ENCODE measurements around the gene MSGN1. TPM values are rescaled to one million over a fixed set of nuclear protein-coding genes. Genes with fewer than 3 reads are reported as not detected.
"Not testable (repeated sequence)": the region's sequence is repeated elsewhere in the genome, so short reads cannot be mapped to it uniquely, and the experiment has no call there.

MSGN1 gene
- total RNA-seq, 1 donor from 2014 or later = not detected

GRCh38 chr2:17822445-17823117 is 6.3 kb downstream of the MSGN1 start:
- H3K4me3 ChIP-seq (ENCODE audit: insufficient read depth, low read depth, low read length) = no peak overlapping the region
- H2AFZ ChIP-seq (ENCODE audit: low read depth, low read length) = no peak overlapping the region
- no peak overlapping the region for H3K4me3 Mint-ChIP-seq (ENCODE audit: unreplicated experiment)
- H3K27ac ChIP-seq (ENCODE audit: low read depth, low read length) = no peak overlapping the region
- TF ChIP-seq EZH2 (IDR thresholded peaks at IDR 0.05; ENCODE audit: insufficient read depth, low read length) = no peak
- TF ChIP-seq, protein P1, sequence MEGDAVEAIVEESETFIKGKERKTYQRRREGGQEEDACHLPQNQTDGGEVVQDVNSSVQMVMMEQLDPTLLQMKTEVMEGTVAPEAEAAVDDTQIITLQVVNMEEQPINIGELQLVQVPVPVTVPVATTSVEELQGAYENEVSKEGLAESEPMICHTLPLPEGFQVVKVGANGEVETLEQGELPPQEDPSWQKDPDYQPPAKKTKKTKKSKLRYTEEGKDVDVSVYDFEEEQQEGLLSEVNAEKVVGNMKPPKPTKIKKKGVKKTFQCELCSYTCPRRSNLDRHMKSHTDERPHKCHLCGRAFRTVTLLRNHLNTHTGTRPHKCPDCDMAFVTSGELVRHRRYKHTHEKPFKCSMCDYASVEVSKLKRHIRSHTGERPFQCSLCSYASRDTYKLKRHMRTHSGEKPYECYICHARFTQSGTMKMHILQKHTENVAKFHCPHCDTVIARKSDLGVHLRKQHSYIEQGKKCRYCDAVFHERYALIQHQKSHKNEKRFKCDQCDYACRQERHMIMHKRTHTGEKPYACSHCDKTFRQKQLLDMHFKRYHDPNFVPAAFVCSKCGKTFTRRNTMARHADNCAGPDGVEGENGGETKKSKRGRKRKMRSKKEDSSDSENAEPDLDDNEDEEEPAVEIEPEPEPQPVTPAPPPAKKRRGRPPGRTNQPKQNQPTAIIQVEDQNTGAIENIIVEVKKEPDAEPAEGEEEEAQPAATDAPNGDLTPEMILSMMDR (IDR thresholded peaks at IDR 0.05; ENCODE audit: insufficient read depth, low read depth, low read length) = no peak
- no peaks in the 10 kb centered on the region for H3K79me2 ChIP-seq (ENCODE audit: insufficient read depth, low read length)
- peaks cover 3% of the 10 kb centered on the region for H3K27me3 Mint-ChIP-seq (ENCODE audit: low read depth, unreplicated experiment)
- no peaks in the 10 kb centered on the region for H3K9me3 Mint-ChIP-seq (ENCODE audit: unreplicated experiment)
- H3K36me3 ChIP-seq (ENCODE audit: insufficient read depth, low read length) = no peaks in the 10 kb centered on the region
- no peak for DNase-seq (ENCODE audit: low read depth)
- H3K4me2 ChIP-seq (ENCODE audit: low read length) = no peak overlapping the region
- no peaks in the 10 kb centered on the region for H3K36me3 Mint-ChIP-seq (ENCODE audit: low read depth, unreplicated experiment)
- no peaks in the 10 kb centered on the region for H4K20me1 ChIP-seq (ENCODE audit: insufficient read depth, low read length)
- H3K27me3 ChIP-seq (ENCODE audit: insufficient read depth, low read length) = no peaks in the 10 kb centered on the region
- H3K4me1 ChIP-seq (ENCODE audit: insufficient read depth, low read length) = no peaks in the 10 kb centered on the region
- H3K27ac Mint-ChIP-seq (ENCODE audit: unreplicated experiment) = no peak overlapping the region
- peaks cover 8% of the 10 kb centered on the region for H3K4me1 Mint-ChIP-seq (ENCODE audit: low read depth, unreplicated experiment)
- no peak for FAIRE-seq
- H3K9me3 ChIP-seq (ENCODE audit: insufficient read depth, low read depth, low read length) = no peaks in the 10 kb centered on the region
- H3K9ac ChIP-seq (ENCODE audit: low read length) = no peak overlapping the region

- H3K9me3 ChIP-seq (ENCODE audit: insufficient read depth, low read depth, low read length) = not testable (repeated sequence)
Observed at GRCh38 chr2:17823646-17824045, 7.4 kb downstream of the MSGN1 start.

GRCh38 chr2:17827316-17827715 is 11.1 kb downstream of the MSGN1 start:
- Histone ChIP-seq H3K4me2 (ENCODE audit: low read length) (no peak overlapping the region), H3K9me3 (ENCODE audit: insufficient read depth, low read depth, low read length) (no peaks in the 10 kb centered on the region), H3K27me3 (ENCODE audit: insufficient read depth, low read length) (peaks cover 7% of the 10 kb centered on the region), H3K36me3 (ENCODE audit: insufficient read depth, low read length) (no peaks in the 10 kb centered on the region), H3K9ac (ENCODE audit: low read length) (no peak overlapping the region), H3K4me1 (ENCODE audit: insufficient read depth, low read length) (no peaks in the 10 kb centered on the region), H3K4me3 (ENCODE audit: insufficient read depth, low read depth, low read length) (no peak overlapping the region), H4K20me1 (ENCODE audit: insufficient read depth, low read length) (no peaks in the 10 kb centered on the region), H2AFZ (ENCODE audit: low read depth, low read length) (no peak overlapping the region), H3K27ac (ENCODE audit: low read depth, low read length) (no peak overlapping the region), H3K79me2 (ENCODE audit: insufficient read depth, low read length) (no peaks in the 10 kb centered on the region)
- H3K36me3 Mint-ChIP-seq (ENCODE audit: low read depth, unreplicated experiment) = no peaks in the 10 kb centered on the region
- H3K27ac Mint-ChIP-seq (ENCODE audit: unreplicated experiment) = no peak overlapping the region
- H3K4me3 Mint-ChIP-seq (ENCODE audit: unreplicated experiment) = no peak overlapping the region
- H3K4me1 Mint-ChIP-seq (ENCODE audit: low read depth, unreplicated experiment) = peaks cover 2% of the 10 kb centered on the region
- peaks cover 20% of the 10 kb centered on the region for H3K27me3 Mint-ChIP-seq (ENCODE audit: low read depth, unreplicated experiment)
- no peak for TF ChIP-seq EZH2 (IDR thresholded peaks at IDR 0.05; ENCODE audit: insufficient read depth, low read length)
- TF ChIP-seq, protein P1 (IDR thresholded peaks at IDR 0.05; ENCODE audit: insufficient read depth, low read depth, low read length) = no peak
- no peak for FAIRE-seq
- no peaks in the 10 kb centered on the region for H3K9me3 Mint-ChIP-seq (ENCODE audit: unreplicated experiment)
- no peak for DNase-seq (ENCODE audit: low read depth)

More at GRCh38 chr2:17823646-17824045, 7.4 kb downstream of the MSGN1 start:
- H3K27me3 Mint-ChIP-seq (ENCODE audit: low read depth, unreplicated experiment); H3K4me2 ChIP-seq (ENCODE audit: low read length); H4K20me1 ChIP-seq (ENCODE audit: insufficient read depth, low read length); H3K36me3 Mint-ChIP-seq (ENCODE audit: low read depth, unreplicated experiment); H3K4me1 Mint-ChIP-seq (ENCODE audit: low read depth, unreplicated experiment); H3K36me3 ChIP-seq (ENCODE audit: insufficient read depth, low read length); H3K27ac Mint-ChIP-seq (ENCODE audit: unreplicated experiment); H3K27me3 ChIP-seq (ENCODE audit: insufficient read depth, low read length); H3K4me3 Mint-ChIP-seq (ENCODE audit: unreplicated experiment); FAIRE-seq; H3K27ac ChIP-seq (ENCODE audit: low read depth, low read length); H3K79me2 ChIP-seq (ENCODE audit: insufficient read depth, low read length); DNase-seq (ENCODE audit: low read depth); H3K9ac ChIP-seq (ENCODE audit: low read length); H3K9me3 Mint-ChIP-seq (ENCODE audit: unreplicated experiment); H2AFZ ChIP-seq (ENCODE audit: low read depth, low read length); H3K4me1 ChIP-seq (ENCODE audit: insufficient read depth, low read length); H3K4me3 ChIP-seq (ENCODE audit: insufficient read depth, low read depth, low read length): not testable (repeated sequence)

Data from astrocyte (in vitro differentiated cells and primary cell).